Measurements from ENCODE around the gene BPIFB6. TPM values are rescaled to one million over a fixed set of nuclear protein-coding genes. Genes with fewer than 3 reads are reported as not detected.

The BPIFB6 gene
- total RNA-seq, 1 experiment from 2014 or later: not detected

DNA sequence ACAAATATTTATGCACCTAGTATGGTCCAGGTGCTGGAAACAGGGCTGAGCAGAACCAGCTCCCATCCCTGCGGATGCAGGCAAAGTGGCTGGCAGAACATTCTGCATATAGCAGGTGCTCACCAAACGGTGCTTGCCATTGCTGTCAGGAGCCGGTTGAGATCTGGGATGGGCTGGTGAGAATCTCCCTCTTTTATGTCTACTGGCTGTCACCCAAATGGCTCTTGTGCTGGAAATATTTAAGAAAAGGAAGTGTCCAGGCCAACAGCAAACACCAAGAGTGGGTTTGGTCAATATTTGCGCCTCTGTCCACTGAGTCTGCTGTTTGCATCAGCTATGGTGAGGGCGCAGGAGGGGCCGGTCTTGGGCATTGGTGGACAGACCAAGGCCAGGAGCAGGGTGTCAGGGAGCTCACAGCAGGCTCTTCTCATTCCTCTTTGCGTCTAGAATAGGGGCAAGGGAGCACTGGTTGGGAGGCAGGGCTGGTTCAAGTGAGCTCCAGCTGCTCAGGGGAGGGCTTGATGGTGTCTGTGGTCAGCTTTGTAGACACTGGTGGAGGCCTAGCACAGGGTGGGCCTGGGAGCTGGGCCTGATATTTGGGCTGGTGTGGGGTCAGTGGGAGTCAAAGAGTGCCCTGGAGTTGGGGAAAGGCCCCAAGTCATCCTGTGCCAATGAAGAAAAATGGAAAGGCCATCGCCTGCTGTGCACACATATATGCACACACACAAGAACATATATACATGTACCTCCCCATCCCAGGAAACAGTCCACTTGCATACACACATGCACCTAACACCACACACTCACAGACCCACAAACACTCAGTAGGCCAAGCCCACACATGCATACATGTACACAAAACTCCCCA, 25.3 kb upstream of the BPIFB6 start:
- Histone ChIP-seq H3K27me3 (ENCODE audit: insufficient read depth, low read depth) (peaks cover 86% of the 10 kb centered on the region), H3K4me3 (no peak overlapping the region), H3K27ac (no peak overlapping the region), H3K9me2 (ENCODE audit: insufficient read depth) (no peaks in the 10 kb centered on the region), H3K4me2 (no peak overlapping the region), H3K36me3 (ENCODE audit: low read depth) (no peaks in the 10 kb centered on the region), H2AFZ (no peak overlapping the region), H3K4me1 (replicated peaks; ENCODE audit: insufficient read depth) (no peaks in the 10 kb centered on the region), H4K20me1 (ENCODE audit: insufficient read depth) (no peaks in the 10 kb centered on the region), H3K9me3 (ENCODE audit: insufficient read depth, low read depth) (peaks cover 6% of the 10 kb centered on the region; the same call in 1 of the 2 replicates), H3F3A (ENCODE audit: insufficient read depth, low read depth) (no peaks in the 10 kb centered on the region), H3K79me2 (ENCODE audit: low read depth) (no peaks in the 10 kb centered on the region)
- intact Hi-C loops (cut with micrococcal nuclease; ENCODE audit: unreplicated experiment): no loop called here
- ChIA-PET CTCF (no interaction called here), POLR2A (ENCODE audit: unreplicated experiment) (no interaction called here)
- no TSS peak for BruUV-seq (replicated peaks)
- TF ChIP-seq EZH2 (IDR thresholded peaks at IDR 0.05; ENCODE audit: low read depth): no peak
- TF ChIP-seq, protein P1, sequence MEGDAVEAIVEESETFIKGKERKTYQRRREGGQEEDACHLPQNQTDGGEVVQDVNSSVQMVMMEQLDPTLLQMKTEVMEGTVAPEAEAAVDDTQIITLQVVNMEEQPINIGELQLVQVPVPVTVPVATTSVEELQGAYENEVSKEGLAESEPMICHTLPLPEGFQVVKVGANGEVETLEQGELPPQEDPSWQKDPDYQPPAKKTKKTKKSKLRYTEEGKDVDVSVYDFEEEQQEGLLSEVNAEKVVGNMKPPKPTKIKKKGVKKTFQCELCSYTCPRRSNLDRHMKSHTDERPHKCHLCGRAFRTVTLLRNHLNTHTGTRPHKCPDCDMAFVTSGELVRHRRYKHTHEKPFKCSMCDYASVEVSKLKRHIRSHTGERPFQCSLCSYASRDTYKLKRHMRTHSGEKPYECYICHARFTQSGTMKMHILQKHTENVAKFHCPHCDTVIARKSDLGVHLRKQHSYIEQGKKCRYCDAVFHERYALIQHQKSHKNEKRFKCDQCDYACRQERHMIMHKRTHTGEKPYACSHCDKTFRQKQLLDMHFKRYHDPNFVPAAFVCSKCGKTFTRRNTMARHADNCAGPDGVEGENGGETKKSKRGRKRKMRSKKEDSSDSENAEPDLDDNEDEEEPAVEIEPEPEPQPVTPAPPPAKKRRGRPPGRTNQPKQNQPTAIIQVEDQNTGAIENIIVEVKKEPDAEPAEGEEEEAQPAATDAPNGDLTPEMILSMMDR (conservative IDR thresholded peaks at IDR 0.05): no peak
- DNase-seq: no peak

DNA sequence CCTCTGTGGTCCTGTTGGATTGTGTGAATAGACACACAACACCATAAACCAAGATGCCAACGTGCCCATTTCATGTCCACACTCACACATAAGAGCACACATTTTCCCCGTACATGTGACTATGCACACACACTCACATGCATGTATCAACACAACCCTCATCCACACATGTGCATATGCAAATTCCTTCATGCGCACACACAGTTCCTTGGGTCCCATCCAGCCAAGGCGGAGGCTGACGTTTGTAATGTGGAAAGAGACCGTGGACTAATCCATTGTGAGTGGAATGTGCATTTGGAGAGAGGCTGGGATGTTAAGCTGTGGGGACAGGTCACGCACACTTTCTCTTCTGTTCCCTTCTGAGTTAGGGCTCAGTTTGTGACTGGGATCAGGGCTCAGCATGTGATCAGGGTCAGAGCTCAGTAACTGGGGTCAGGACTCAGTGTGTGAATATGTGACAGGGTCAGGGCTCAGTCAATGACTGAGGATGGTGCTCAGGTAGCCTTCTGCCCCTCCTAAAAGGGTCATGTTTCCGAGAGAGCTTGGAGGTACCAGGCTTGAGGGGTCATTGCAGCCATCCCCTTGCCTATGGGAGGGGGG, 24.6 kb upstream of the BPIFB6 start:
- H3K4me2 ChIP-seq: no peak overlapping the region
- no peaks in the 10 kb centered on the region for H4K20me1 ChIP-seq (ENCODE audit: insufficient read depth)
- H3K9me2 ChIP-seq (ENCODE audit: insufficient read depth): no peaks in the 10 kb centered on the region
- TF ChIP-seq, protein P1 (conservative IDR thresholded peaks at IDR 0.05): no peak
- no peak for TF ChIP-seq EZH2 (IDR thresholded peaks at IDR 0.05; ENCODE audit: low read depth)
- POLR2A ChIA-PET (ENCODE audit: unreplicated experiment): no interaction called here
- no peak overlapping the region for H3K4me3 ChIP-seq
- no peaks in the 10 kb centered on the region for H3K36me3 ChIP-seq (ENCODE audit: low read depth)
- H2AFZ ChIP-seq: no peak overlapping the region
- intact Hi-C loops (cut with micrococcal nuclease; ENCODE audit: unreplicated experiment): no loop called here
- no peak for DNase-seq
- no TSS peak for BruUV-seq (replicated peaks)
- CTCF ChIA-PET: no interaction called here
- no peaks in the 10 kb centered on the region for H3K79me2 ChIP-seq (ENCODE audit: low read depth)
- H3K4me1 ChIP-seq (replicated peaks; ENCODE audit: insufficient read depth): no peaks in the 10 kb centered on the region
- H3F3A ChIP-seq (ENCODE audit: insufficient read depth, low read depth): no peaks in the 10 kb centered on the region
- H3K27me3 ChIP-seq (ENCODE audit: insufficient read depth, low read depth): peaks cover 89% of the 10 kb centered on the region
- no peak overlapping the region for H3K27ac ChIP-seq
- H3K9me3 ChIP-seq (ENCODE audit: insufficient read depth, low read depth): peaks cover 6% of the 10 kb centered on the region; the same call in 1 of the 2 replicates

DNA sequence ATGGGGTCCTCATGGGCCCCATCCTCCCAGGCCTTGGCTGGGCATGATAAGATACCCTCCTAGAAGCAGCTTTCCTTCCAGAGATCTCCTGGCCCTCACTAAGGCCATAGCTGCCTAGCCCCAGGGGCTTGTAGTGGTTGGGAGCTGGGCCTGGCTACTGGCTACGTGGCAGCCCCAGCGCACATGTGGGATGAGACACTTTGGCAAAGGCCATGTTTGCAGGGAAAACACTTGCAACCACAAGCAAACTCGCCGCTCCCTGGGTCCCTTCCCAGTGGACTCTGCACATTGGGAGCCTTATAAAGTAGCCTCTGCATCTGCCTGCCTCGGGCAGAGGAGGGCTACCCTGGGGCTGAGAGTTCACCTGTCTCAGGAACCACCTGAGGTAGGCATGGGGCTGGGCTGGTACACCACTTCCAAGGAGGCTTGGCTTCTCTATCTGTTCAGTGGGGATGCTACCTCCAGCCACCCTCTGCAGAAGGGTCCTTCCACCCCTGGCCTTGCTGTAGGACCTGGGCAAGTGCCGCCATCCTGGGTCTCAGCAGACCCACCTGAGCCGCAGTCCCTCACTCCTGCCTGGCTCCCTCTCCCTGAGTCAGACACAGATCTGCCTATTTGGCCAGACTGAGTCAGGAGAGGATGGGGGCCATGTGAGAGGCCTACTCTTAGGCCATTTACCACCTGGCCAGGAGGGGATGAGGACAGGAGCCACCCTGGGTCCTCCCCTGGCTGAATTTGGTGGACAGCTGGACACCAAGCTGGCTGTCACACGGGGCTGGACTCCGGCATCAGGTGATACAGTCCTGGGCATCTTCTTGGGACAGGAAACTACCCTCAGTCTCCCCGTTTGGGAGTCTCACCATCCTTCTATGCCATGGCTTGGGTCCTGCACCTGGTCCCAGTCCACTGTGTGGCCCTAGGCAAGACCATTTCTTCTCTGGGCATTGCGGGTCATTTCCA, 23.8 kb upstream of the BPIFB6 start, which contains the start of gene BPIFB2:
Gene BPIFB2 (plus strand): TSS at position 329 of the 960 bp plus-strand sequence. CDS start 871 bp downstream, outside the sequence.
- ChIA-PET POLR2A (ENCODE audit: unreplicated experiment) (no interaction called here), CTCF (no interaction called here)
- no peak for DNase-seq
- H3K9me3 ChIP-seq (ENCODE audit: insufficient read depth, low read depth): peaks cover 6% of the 10 kb centered on the region; the same call in 1 of the 2 replicates
- H3K9me2 ChIP-seq (ENCODE audit: insufficient read depth): no peaks in the 10 kb centered on the region
- no peak within 1 kb of the TSS for H2AFZ ChIP-seq
- no peak within 1 kb of the TSS for H3K4me3 ChIP-seq
- no peak within 1 kb of the TSS for H3K4me2 ChIP-seq
- TF ChIP-seq, protein P1 (conservative IDR thresholded peaks at IDR 0.05): no peak
- TF ChIP-seq EZH2 (IDR thresholded peaks at IDR 0.05; ENCODE audit: low read depth): no peak
- BruUV-seq (replicated peaks): no TSS peak
- no peak within 1 kb of the TSS for H3K27ac ChIP-seq
- no peaks in the 10 kb centered on the region for H4K20me1 ChIP-seq (ENCODE audit: insufficient read depth)
- no peaks in the 10 kb centered on the region for H3F3A ChIP-seq (ENCODE audit: insufficient read depth, low read depth)
- no peaks in the 10 kb centered on the region for H3K4me1 ChIP-seq (replicated peaks; ENCODE audit: insufficient read depth)
- intact Hi-C loops (cut with micrococcal nuclease; ENCODE audit: unreplicated experiment): no loop called here
- H3K27me3 ChIP-seq (ENCODE audit: insufficient read depth, low read depth): peaks cover 89% of the 10 kb centered on the region
- no peaks in the 10 kb centered on the region for H3K36me3 ChIP-seq (ENCODE audit: low read depth)
- no peaks in the 10 kb centered on the region for H3K79me2 ChIP-seq (ENCODE audit: low read depth)
